ENCODE results near the gene SLC36A1.
"Not testable (repeated sequence)": the region's sequence is repeated elsewhere in the genome, so short reads cannot be mapped to it uniquely, and the experiment has no call there.

Gene SLC36A1

GRCh38 chr5:151487544-151487943 lies 40.1 kb downstream of the SLC36A1 start:
- no peak for DNase-seq

GRCh38 chr5:151490627-151491026 lies 43.2 kb downstream of the SLC36A1 start:
- DNase-seq, result no peak

GRCh38 chr5:151491062-151491461 lies 43.7 kb downstream of the SLC36A1 start:
- DNase-seq, result no peak

- peak; percentile 8 to 14 for DNase-seq
Measured at GRCh38 chr5:151492729-151493128, 45.3 kb downstream of the SLC36A1 start.

GRCh38 chr5:151493665-151494064 lies 46.3 kb downstream of the SLC36A1 start:
- no peak for DNase-seq

- no peak for DNase-seq
Measured at GRCh38 chr5:151495320-151495719, 47.9 kb downstream of the SLC36A1 start.

GRCh38 chr5:151496041-151496484 lies 48.7 kb downstream of the SLC36A1 start:
- DNase-seq, result no peak

- DNase-seq, result no peak
Measured at GRCh38 chr5:151497391-151498002, 50.1 kb downstream of the SLC36A1 start.

GRCh38 chr5:151498395-151499155 lies 51.2 kb downstream of the SLC36A1 start:
- DNase-seq, result no peak

- DNase-seq, result no peak
Measured at GRCh38 chr5:151499501-151500035, 52.2 kb downstream of the SLC36A1 start.

GRCh38 chr5:151504006-151504405 lies 56.6 kb downstream of the SLC36A1 start:
- no peak for DNase-seq

GRCh38 chr5:151508308-151508707 lies 60.9 kb downstream of the SLC36A1 start:
- DNase-seq, result not testable (repeated sequence)

- DNase-seq, result no peak
Measured at GRCh38 chr5:151509231-151509630, 61.8 kb downstream of the SLC36A1 start.

- DNase-seq, result no peak
Measured at GRCh38 chr5:151509836-151510235, 62.4 kb downstream of the SLC36A1 start.

GRCh38 chr5:151517122-151517920 lies 69.9 kb downstream of the SLC36A1 start:
- no peak for DNase-seq

- no peak for DNase-seq
Measured at GRCh38 chr5:151520294-151520693, 72.9 kb downstream of the SLC36A1 start.

GRCh38 chr5:151522226-151522625 lies 74.8 kb downstream of the SLC36A1 start:
- no peak for DNase-seq

GRCh38 chr5:151523335-151523734 lies 75.9 kb downstream of the SLC36A1 start:
- DNase-seq, result peak; percentile 36 to 54

- no peak for DNase-seq
Measured at GRCh38 chr5:151528153-151528552, 80.8 kb downstream of the SLC36A1 start.

GRCh38 chr5:151528996-151529395 lies 81.6 kb downstream of the SLC36A1 start:
- DNase-seq, result no peak

- no peak for DNase-seq
Measured at GRCh38 chr5:151531581-151531980, 84.2 kb downstream of the SLC36A1 start.

- DNase-seq, result no peak
Measured at GRCh38 chr5:151532416-151532815, 85.0 kb downstream of the SLC36A1 start.

GRCh38 chr5:151534350-151534749 lies 86.9 kb downstream of the SLC36A1 start:
- no peak for DNase-seq

Data from activated CD4-positive, alpha-beta T cell treated with anti-CD3 and anti-CD28 coated beads, Interleukin-2, amount 50 U/mL, for 48 hours (primary cell).